ENCODE measurements around the gene RASSF9.

RASSF9 gene

DNA sequence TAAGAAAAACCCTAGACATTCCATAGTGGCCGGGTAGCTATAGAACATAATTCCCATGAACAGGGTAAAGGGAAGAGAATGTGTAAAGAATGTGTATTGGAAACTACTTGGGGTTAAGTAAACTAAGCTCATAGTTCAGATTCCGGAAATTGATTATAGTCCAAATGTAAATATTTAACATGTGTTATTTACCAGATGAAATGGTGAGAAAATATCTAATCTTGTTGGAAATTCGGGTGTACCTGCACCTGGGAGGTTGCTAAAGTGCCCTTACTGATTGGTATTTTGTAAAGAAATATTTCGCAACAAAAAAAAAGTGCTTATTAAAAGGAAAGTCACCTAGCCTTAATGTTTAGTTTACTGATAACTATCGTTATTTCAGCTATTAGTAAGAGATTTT is 14.4 kb downstream of the RASSF9 start:
- no peak for DNase-seq (ENCODE audit: low read depth, low spot score)

GRCh38 chr12:85821206-85821605 is 15.0 kb downstream of the RASSF9 start:
- DNase-seq (ENCODE audit: low read depth, low spot score), result no peak

DNA sequence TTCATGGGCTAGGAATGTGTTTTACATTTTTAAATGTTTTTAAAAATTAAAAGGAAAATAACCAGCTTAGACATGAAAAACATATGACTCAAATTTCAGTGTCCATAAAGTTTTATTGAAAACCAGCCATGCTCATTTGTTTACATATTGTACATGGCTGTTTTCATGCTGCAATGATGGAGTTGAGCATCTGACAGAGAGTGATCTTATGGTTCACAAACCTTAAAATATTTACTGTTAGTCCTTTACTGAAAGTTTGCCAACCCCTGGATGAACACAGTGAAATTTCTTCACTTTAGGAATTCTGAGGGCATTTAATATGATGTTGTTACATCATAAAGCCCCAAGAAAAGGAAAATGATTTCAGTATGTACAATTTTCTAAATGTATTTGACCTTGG is 16.1 kb downstream of the RASSF9 start:
- DNase-seq (ENCODE audit: low read depth, low spot score), result no peak

DNA sequence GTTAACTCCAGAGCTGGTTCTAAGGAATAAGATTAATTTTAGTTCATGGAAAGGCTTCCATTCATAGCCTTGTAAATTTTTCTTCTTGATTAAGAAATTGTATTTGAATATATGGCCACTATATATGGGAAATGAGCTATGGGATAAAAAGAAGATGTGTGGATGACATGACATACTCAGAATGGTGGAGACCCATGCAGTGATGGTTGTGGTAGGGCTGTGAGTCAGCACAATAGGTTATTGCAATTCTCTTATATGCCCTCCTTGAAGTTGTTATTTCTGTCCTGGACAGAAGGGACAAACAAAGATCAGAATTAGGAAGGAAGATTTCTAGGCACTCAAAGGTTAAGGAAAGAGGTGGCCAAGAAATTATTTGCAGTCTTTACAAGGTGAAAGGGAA is 21.5 kb downstream of the RASSF9 start:
- DNase-seq (ENCODE audit: low read depth, low spot score), result no peak

DNA sequence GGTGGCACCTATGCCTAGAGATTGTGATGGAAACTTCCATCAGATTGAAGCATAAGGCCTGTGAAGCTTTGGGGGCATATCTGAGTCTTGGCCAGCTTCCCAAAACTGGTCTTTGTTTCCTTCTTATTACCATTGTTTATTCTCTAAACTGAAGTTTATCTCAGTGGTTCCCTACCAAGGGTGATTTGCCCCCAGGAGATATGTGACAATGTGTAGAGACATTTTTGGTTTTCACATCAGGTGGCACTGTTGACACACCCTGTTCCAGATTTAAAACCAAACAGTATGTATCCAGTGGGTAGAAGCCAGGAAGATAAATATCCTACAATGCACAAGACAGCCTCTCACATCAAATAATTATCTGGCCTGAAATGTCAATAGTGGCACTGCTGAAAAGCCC is 22.1 kb downstream of the RASSF9 start:
- no peak for DNase-seq (ENCODE audit: low read depth, low spot score)

DNA sequence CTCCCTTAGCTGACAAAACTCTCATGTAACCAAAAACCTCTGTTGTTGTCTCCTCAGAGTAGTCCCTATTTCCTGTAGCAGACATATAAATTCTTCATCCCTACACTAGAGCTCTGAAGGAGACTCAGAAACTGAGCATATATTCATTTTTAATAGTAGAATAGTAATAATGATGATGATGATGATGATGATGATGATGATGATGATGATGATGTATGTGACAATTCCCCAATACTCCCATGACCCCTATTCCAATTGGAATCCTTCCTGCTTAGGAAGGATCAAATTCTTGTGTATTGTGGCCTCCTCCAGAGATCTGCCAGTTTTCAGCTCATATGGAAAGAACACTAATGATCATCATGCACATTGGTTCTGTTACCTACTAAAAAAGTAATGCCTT is 26.7 kb downstream of the RASSF9 start:
- DNase-seq (ENCODE audit: low read depth, low spot score), result no peak

DNA sequence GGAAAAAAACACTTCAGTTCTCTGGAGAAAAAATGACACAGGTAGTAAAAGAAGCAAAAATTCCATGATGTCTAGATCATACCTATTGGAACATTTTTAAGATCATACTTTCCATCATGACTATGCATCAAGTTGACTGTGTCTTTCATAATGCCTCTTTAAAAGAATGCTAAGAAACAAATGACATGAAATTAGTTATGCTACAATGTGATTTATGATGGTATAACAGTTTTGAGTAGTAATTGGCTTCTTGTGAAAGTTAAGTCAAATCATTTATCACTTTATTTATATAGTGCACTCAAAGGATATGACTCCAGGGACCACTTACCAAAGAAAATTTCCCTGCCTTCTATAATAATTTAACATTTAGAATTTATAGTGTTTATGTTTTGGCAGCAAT is 28.5 kb downstream of the RASSF9 start:
- DNase-seq (ENCODE audit: low read depth, low spot score), result no peak

DNA sequence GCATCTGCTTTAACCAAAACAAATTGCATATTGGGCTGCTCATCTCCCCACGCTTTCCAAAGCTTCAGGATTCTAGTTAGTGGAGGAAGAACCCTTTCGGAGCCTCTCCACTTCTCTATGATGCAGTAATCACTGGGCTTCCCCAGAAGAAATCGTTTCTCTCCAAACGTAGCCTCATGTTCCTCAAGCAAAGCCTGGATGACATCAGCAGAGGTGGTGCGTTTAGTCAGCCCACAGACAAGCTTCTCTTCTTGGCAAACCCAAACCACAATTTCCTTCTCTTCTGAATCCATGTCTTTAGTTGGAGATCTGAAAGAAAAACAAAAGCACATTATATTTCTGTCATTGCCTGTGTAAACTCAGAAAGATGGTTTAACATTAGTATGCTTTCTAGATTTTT is 30.6 kb downstream of the RASSF9 start:
- DNase-seq (ENCODE audit: low read depth, low spot score), result no peak

DNA sequence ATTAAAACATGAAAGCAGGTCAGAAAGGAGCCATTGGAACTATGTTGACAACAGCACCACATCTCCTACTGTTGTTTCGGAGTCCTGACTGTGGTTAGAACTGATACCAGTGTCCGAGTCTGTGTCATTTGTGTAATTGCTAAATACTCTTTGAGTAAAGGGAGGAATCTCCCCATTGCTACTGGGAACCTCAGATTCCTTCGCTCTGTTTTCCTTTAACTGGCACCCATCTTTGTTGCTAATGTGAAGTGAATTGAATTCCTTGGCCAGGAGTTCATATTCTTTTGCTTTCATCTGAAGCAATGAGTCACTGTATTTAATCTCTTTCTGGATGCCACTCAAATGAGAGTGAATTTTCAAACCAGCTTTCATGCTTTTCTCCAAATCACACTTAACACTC is 31.5 kb downstream of the RASSF9 start:
- no peak for DNase-seq (ENCODE audit: low read depth, low spot score)

GRCh38 chr12:85803923-85804322 is 32.3 kb downstream of the RASSF9 start:
- no peak for DNase-seq (ENCODE audit: low read depth, low spot score)

GRCh38 chr12:85803231-85803630 is 33.0 kb downstream of the RASSF9 start:
- DNase-seq (ENCODE audit: low read depth, low spot score), result no peak

- no peak for DNase-seq (ENCODE audit: low read depth, low spot score)
These were observed 38.1 kb downstream of the RASSF9 start for GRCh38 chr12:85798122-85798521.

- DNase-seq (ENCODE audit: low read depth, low spot score), result no peak
These were observed 40.2 kb downstream of the RASSF9 start for GRCh38 chr12:85796001-85796400.

GRCh38 chr12:85794531-85794930 is 41.7 kb downstream of the RASSF9 start:
- no peak for DNase-seq (ENCODE audit: low read depth, low spot score)

DNA sequence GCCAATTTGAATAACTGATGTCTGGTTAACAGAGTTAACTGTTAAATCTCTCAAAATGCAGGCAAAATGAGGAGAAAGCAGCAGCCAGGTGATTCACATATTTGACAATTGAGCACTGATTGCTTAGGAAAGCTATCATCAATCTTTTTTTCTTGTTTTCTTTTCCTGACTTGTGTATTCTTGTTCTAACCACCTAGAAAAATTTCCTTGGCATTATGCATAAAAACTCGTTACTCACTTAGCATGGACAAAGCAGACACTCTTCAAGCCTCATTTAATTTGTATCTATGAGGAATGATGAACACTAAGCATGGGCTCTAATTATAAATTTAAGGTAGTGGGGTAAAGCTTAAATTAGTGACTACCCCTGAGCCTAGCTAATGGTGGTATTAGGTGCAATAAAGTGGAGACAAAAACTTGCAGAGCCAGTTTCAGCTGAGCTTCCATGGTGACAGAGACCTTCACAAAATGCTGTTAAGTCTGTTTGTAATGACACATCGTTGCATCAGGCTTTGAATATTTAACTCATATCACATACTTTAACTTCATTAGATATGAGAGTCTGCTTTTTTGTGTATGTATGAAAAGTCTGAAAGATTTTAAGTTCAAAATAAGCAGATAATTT is 52.0 kb downstream of the RASSF9 start:
- no peak for DNase-seq (ENCODE audit: low read depth, low spot score)

GRCh38 chr12:85782711-85783110 is 53.5 kb downstream of the RASSF9 start:
- DNase-seq (ENCODE audit: low read depth, low spot score), result no peak

GRCh38 chr12:85781766-85782165 is 54.4 kb downstream of the RASSF9 start:
- DNase-seq (ENCODE audit: low read depth, low spot score), result no peak

- no peak for DNase-seq (ENCODE audit: low read depth, low spot score)
These were observed 56.4 kb downstream of the RASSF9 start for GRCh38 chr12:85779768-85780167.

GRCh38 chr12:85775091-85775490 is 61.1 kb downstream of the RASSF9 start:
- no peak for DNase-seq (ENCODE audit: low read depth, low spot score)

DNA sequence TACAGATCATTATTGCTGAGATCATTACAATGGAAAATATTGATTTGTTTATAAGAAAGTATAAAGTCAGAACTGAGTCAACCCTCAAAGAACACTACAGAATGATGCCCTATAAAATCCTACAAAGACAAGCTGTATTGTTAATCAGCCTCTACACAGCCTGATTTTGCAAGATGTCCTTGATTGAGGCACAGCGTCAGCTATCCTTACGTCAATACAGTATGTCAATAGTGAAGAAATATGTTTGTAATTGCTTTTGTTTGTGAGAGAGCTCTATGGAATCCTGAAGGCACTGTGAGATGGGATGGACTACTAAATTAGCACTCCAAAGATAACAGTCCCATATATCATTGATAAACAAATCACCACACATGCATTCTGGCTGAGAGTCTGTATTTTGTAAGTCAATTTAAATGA is 70.7 kb downstream of the RASSF9 start:
- DNase-seq (ENCODE audit: low read depth, low spot score), result no peak

GRCh38 chr12:85759623-85760022 is 76.6 kb downstream of the RASSF9 start:
- no peak for DNase-seq (ENCODE audit: low read depth, low spot score)

DNA sequence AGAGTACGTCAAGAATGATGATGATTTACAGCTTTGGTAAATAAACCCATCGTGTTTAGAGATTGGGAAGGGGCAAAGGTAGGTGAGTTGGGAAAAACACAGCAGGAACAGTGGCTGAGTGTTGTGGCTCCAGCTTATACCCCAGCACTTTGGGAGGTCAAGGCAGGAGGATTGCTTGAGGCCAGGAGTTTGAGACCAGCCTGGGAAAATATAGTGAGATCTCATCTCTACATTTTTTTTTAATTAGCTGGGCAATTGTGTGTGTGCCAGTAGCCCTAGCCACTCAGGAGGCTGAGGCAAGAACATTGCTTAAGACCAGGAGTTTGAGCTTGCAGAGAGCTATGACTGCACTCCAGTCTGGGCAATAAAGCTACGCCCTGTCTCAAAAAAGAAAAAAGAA is 77.1 kb downstream of the RASSF9 start:
- DNase-seq (ENCODE audit: low read depth, low spot score), result no peak

GRCh38 chr12:85755760-85756159 is 80.4 kb downstream of the RASSF9 start:
- DNase-seq (ENCODE audit: low read depth, low spot score), result no peak
